OCI-LY3 (cell line): ENCODE results near the gene MMGT1.

ENCODE experiments used
- EZH2phosphoT487 ChIP-seq: fragments of 200-600 bp; shearing (Covaris generic); IDR thresholded peaks from 2 replicates; pipeline ENCODE4 v1.6.1; 2018; ENCODE audit warnings: antibody characterized with exemption, mixed run types, low read depth
- TF ChIP-seq, protein P1 (sequence below): fragments of 200-600, 300-600 bp; sonication (generic); IDR thresholded peaks from 2 replicates; pipeline ENCODE4 v1.5.1; 2014; ENCODE audit warnings: antibody characterized with exemption, low read length, low read depth

DNA sequence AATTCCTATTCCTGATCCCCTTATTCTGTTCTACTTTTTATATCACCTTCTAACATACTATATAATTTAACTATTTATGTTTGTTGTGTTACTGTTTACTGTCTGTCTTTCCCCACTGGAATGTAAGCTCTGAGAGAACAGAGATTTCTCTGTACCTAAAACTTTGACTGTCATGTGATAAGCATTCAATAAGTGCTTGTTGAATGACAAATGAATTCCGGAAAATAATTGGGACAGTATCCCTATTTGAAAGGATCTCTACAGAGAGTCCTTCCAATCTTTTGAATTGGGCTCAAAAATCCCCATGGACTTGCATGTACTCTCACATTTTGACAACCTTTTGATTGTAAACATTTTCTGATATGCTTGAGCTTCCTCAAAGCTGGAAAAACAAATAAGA, 1.6 kb upstream of the MMGT1 start:
- TF ChIP-seq, protein P1, sequence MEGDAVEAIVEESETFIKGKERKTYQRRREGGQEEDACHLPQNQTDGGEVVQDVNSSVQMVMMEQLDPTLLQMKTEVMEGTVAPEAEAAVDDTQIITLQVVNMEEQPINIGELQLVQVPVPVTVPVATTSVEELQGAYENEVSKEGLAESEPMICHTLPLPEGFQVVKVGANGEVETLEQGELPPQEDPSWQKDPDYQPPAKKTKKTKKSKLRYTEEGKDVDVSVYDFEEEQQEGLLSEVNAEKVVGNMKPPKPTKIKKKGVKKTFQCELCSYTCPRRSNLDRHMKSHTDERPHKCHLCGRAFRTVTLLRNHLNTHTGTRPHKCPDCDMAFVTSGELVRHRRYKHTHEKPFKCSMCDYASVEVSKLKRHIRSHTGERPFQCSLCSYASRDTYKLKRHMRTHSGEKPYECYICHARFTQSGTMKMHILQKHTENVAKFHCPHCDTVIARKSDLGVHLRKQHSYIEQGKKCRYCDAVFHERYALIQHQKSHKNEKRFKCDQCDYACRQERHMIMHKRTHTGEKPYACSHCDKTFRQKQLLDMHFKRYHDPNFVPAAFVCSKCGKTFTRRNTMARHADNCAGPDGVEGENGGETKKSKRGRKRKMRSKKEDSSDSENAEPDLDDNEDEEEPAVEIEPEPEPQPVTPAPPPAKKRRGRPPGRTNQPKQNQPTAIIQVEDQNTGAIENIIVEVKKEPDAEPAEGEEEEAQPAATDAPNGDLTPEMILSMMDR = no peak
- TF ChIP-seq EZH2phosphoT487 = no peak
